SU-DHL-6 (cell line): ENCODE data around the gene ETNK2.

Experiments
- CTCF ChIP-seq: fragments of 200-600 bp; sonication (generic); IDR thresholded peaks from one replicate; pipeline ENCODE4 v1.5.1; 2017; ENCODE audit warnings: antibody characterized with exemption, mild to moderate bottlenecking, low read length, moderate library complexity; ENCODE audit not compliant: insufficient read depth, poor library complexity, severe bottlenecking
- EZH2phosphoT487 ChIP-seq: fragments of 200-600 bp; sonication (generic), shearing (Covaris generic); conservative IDR thresholded peaks from 2 replicates; pipeline ENCODE4 v1.6.1; 2018; ENCODE audit warnings: mild to moderate bottlenecking, antibody characterized with exemption, low read length, moderate library complexity, mixed read lengths

- TF ChIP-seq CTCF, result no peak
- TF ChIP-seq EZH2phosphoT487, result no peak
Measured at GRCh38 chr1:204170494-204171155, 18.8 kb upstream of the ETNK2 start.
